ENCODE measurements around the gene DYNC1LI1.

DYNC1LI1 gene

DNA sequence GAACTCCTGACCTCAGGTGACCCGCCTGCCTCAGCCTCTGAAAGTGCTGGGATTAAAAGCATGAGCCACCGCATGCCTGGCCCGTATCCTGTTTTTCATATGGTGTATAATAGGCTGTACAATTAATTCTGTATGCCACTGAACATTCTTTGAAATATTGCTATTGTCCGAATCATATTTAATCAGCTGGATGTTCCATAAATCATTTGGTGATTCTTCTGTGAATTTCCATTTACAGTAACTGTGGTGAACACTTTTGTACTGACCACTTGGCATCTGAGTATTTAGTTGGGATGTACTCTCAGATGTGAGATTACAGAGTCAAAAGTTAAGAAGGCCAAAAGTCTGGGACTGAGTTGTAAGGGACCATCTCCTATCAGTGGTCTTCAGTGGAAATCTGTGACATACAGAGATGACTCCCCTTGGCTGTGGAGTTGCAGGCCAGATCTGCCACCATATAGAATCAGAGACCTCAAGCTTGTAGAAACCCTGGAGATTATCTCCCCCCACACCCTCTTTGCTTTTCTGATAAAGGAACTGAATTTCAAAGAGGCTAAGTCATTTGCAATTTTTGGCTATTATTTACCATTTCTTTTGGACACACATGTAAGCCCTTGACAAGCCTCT is 25.7 kb upstream of the DYNC1LI1 start:
- no peaks in the 10 kb centered on the region for H3K36me3 ChIP-seq (ENCODE audit: insufficient read depth, low read length)
- H3K4me2 ChIP-seq (ENCODE audit: insufficient read depth, low read length): no peak overlapping the region
- no peak overlapping the region for H2AFZ ChIP-seq (ENCODE audit: low read depth, low read length)
- no peak overlapping the region for H3K27ac ChIP-seq (ENCODE audit: low read length)
- ATAC-seq (ENCODE audit: insufficient read depth, low read depth) (no peak), DNase-seq (no peak)
- H3K27me3 ChIP-seq (ENCODE audit: insufficient read depth, low read length, poor library complexity): no peaks in the 10 kb centered on the region
- H4K20me1 ChIP-seq (ENCODE audit: insufficient read depth, low read length): no peaks in the 10 kb centered on the region
- H3K9me3 ChIP-seq (ENCODE audit: insufficient read depth, low read length, severe bottlenecking): no peaks in the 10 kb centered on the region
- no peak overlapping the region for H3K9ac ChIP-seq (ENCODE audit: low read depth, low read length)
- TF ChIP-seq, protein P1, sequence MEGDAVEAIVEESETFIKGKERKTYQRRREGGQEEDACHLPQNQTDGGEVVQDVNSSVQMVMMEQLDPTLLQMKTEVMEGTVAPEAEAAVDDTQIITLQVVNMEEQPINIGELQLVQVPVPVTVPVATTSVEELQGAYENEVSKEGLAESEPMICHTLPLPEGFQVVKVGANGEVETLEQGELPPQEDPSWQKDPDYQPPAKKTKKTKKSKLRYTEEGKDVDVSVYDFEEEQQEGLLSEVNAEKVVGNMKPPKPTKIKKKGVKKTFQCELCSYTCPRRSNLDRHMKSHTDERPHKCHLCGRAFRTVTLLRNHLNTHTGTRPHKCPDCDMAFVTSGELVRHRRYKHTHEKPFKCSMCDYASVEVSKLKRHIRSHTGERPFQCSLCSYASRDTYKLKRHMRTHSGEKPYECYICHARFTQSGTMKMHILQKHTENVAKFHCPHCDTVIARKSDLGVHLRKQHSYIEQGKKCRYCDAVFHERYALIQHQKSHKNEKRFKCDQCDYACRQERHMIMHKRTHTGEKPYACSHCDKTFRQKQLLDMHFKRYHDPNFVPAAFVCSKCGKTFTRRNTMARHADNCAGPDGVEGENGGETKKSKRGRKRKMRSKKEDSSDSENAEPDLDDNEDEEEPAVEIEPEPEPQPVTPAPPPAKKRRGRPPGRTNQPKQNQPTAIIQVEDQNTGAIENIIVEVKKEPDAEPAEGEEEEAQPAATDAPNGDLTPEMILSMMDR (IDR thresholded peaks at IDR 0.05; ENCODE audit: borderline replicate concordance, extremely low read depth, low read length, poor library complexity, severe bottlenecking): no peak
- TF ChIP-seq EZH2 (IDR thresholded peaks at IDR 0.05; ENCODE audit: borderline replicate concordance, low read depth, low read length, severe bottlenecking): no peak
- no peak overlapping the region for H3K4me3 ChIP-seq (ENCODE audit: low read depth in 1 of 2, low read length in 2 of 2)
- H3K79me2 ChIP-seq (ENCODE audit: insufficient read depth, low read length): no peaks in the 10 kb centered on the region
- H3K4me1 ChIP-seq (ENCODE audit: insufficient read depth, low read length): no peaks in the 10 kb centered on the region

DNA sequence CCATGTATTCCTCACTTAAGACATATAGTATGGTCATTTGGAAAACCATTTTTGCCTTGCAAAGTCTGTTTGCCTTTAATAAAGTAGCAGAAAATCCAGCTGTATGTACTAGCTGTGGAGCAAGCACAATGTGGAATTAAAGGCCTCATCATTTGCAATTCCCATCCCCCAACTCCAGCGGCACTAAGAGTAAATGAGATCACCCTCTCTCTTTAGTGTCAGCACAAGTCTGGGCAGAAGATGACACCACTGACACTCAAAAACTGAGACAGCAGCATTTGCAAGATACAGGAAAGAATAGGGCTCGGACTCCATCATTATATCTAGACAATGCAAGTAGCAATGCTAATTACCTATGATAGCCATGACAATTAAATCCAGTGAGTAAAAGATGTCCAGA is 24.7 kb upstream of the DYNC1LI1 start:
- ATAC-seq (ENCODE audit: insufficient read depth, low read depth) (no peak), DNase-seq (no peak)
- Histone ChIP-seq H3K4me3 (ENCODE audit: low read depth in 1 of 2, low read length in 2 of 2) (no peak overlapping the region), H3K27ac (ENCODE audit: low read length) (no peak overlapping the region), H3K36me3 (ENCODE audit: insufficient read depth, low read length) (no peaks in the 10 kb centered on the region), H3K9me3 (ENCODE audit: insufficient read depth, low read length, severe bottlenecking) (no peaks in the 10 kb centered on the region), H3K79me2 (ENCODE audit: insufficient read depth, low read length) (no peaks in the 10 kb centered on the region), H3K4me2 (ENCODE audit: insufficient read depth, low read length) (no peak overlapping the region), H3K27me3 (ENCODE audit: insufficient read depth, low read length, poor library complexity) (no peaks in the 10 kb centered on the region), H3K4me1 (ENCODE audit: insufficient read depth, low read length) (no peaks in the 10 kb centered on the region), H4K20me1 (ENCODE audit: insufficient read depth, low read length) (no peaks in the 10 kb centered on the region), H2AFZ (ENCODE audit: low read depth, low read length) (no peak overlapping the region), H3K9ac (ENCODE audit: low read depth, low read length) (no peak overlapping the region)
- TF ChIP-seq EZH2 (IDR thresholded peaks at IDR 0.05; ENCODE audit: borderline replicate concordance, low read depth, low read length, severe bottlenecking): no peak
- TF ChIP-seq, protein P1 (IDR thresholded peaks at IDR 0.05; ENCODE audit: borderline replicate concordance, extremely low read depth, low read length, poor library complexity, severe bottlenecking): no peak

DNA sequence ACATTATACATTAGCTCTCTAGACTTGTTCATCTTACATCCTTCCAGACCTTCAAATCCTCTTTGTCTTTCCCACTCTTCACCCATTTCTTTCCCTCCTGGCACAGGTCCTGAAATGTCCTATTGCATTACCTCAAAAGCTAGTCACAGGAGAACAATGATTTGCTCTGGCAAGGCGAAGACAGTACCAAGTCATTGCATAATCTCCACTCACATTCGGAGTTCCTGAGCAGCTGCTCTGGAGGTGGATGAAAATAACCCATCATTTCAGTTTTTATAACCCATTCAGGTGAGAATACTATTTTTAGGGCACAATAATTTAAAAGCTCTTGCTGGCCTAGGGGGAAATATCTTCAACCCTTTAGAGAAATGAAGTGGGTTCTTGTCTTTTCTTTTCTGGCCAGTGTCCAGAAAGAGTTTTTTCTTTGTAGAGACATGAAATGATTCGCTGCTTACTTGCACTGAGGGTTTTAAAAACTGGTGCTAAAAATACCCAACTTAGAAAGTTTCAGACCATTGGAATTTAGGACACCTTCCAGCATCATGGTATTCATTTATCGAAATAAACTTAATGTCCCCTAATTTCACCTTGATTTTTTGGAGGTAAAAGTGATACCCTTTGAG is 23.4 kb upstream of the DYNC1LI1 start:
- H3K27ac ChIP-seq (ENCODE audit: low read length): no peak overlapping the region
- no peak for TF ChIP-seq EZH2 (IDR thresholded peaks at IDR 0.05; ENCODE audit: borderline replicate concordance, low read depth, low read length, severe bottlenecking)
- no peaks in the 10 kb centered on the region for H3K9me3 ChIP-seq (ENCODE audit: insufficient read depth, low read length, severe bottlenecking)
- H3K27me3 ChIP-seq (ENCODE audit: insufficient read depth, low read length, poor library complexity): no peaks in the 10 kb centered on the region
- H2AFZ ChIP-seq (ENCODE audit: low read depth, low read length): no peak overlapping the region
- H3K4me3 ChIP-seq (ENCODE audit: low read depth in 1 of 2, low read length in 2 of 2): no peak overlapping the region
- no peak overlapping the region for H3K4me2 ChIP-seq (ENCODE audit: insufficient read depth, low read length)
- H4K20me1 ChIP-seq (ENCODE audit: insufficient read depth, low read length): no peaks in the 10 kb centered on the region
- no peaks in the 10 kb centered on the region for H3K4me1 ChIP-seq (ENCODE audit: insufficient read depth, low read length)
- no peak for DNase-seq
- no peaks in the 10 kb centered on the region for H3K79me2 ChIP-seq (ENCODE audit: insufficient read depth, low read length)
- ATAC-seq (ENCODE audit: insufficient read depth, low read depth): no peak
- H3K9ac ChIP-seq (ENCODE audit: low read depth, low read length): no peak overlapping the region
- H3K36me3 ChIP-seq (ENCODE audit: insufficient read depth, low read length): no peaks in the 10 kb centered on the region

DNA sequence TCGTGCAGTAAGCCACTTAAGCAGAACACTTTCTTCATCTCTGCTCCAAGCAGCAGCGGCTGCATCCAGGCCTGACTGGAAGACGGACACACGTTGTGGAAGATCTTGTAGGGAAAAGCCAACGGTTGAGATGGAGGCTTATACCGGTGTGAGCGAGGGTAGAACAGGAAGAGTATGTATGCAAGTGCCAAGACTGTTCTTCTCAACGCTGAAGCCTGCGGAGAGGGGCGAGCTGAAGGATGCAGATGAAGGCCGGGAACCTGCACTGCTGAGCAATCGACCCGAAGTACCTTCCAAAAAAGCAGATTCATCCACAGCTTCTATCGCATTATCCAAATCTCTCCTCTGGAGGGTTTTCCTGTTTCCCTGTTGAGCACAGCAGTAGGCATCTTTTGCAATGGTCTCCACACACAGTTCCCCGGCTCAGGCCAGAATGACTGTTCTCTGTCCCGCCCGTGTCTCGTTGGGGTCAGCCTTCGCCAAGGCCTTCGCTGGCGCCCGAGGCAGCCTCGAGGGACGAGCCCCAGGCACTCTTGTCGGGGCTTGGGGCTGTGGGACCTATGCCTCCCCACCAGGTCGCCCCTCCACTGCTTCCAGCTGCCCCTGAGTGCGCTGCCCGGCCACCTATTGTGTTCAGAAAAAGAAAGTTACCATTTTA is 22.2 kb upstream of the DYNC1LI1 start:
- H3K4me1 ChIP-seq (ENCODE audit: insufficient read depth, low read length): no peaks in the 10 kb centered on the region
- H3K4me2 ChIP-seq (ENCODE audit: insufficient read depth, low read length): no peak overlapping the region
- H3K27me3 ChIP-seq (ENCODE audit: insufficient read depth, low read length, poor library complexity): no peaks in the 10 kb centered on the region
- H3K27ac ChIP-seq (ENCODE audit: low read length): no peak overlapping the region
- no peaks in the 10 kb centered on the region for H3K9me3 ChIP-seq (ENCODE audit: insufficient read depth, low read length, severe bottlenecking)
- H3K9ac ChIP-seq (ENCODE audit: low read depth, low read length): no peak overlapping the region
- no peaks in the 10 kb centered on the region for H4K20me1 ChIP-seq (ENCODE audit: insufficient read depth, low read length)
- TF ChIP-seq, protein P1 (IDR thresholded peaks at IDR 0.05; ENCODE audit: borderline replicate concordance, extremely low read depth, low read length, poor library complexity, severe bottlenecking): no peak
- no peak for TF ChIP-seq EZH2 (IDR thresholded peaks at IDR 0.05; ENCODE audit: borderline replicate concordance, low read depth, low read length, severe bottlenecking)
- H3K36me3 ChIP-seq (ENCODE audit: insufficient read depth, low read length): no peaks in the 10 kb centered on the region
- no peak overlapping the region for H2AFZ ChIP-seq (ENCODE audit: low read depth, low read length)
- H3K79me2 ChIP-seq (ENCODE audit: insufficient read depth, low read length): no peaks in the 10 kb centered on the region
- H3K4me3 ChIP-seq (ENCODE audit: low read depth in 1 of 2, low read length in 2 of 2): no peak overlapping the region
- ATAC-seq (ENCODE audit: insufficient read depth, low read depth): no peak
- DNase-seq: no peak
